Aortic smooth muscle cell (primary cell): Measurements from ENCODE around the gene TTYH2. TPM values are rescaled to one million over a fixed set of nuclear protein-coding genes. Genes with fewer than 3 reads are reported as not detected.

Experiments used
- total RNA-seq: library from RNA; depleted of rRNA; stranded (reverse); fragments of >200 nt; gene quantifications from 2 replicates; pipeline ENCODE4 v1.2.3, GENCODE V29; 2014

The TTYH2 gene, protein sequence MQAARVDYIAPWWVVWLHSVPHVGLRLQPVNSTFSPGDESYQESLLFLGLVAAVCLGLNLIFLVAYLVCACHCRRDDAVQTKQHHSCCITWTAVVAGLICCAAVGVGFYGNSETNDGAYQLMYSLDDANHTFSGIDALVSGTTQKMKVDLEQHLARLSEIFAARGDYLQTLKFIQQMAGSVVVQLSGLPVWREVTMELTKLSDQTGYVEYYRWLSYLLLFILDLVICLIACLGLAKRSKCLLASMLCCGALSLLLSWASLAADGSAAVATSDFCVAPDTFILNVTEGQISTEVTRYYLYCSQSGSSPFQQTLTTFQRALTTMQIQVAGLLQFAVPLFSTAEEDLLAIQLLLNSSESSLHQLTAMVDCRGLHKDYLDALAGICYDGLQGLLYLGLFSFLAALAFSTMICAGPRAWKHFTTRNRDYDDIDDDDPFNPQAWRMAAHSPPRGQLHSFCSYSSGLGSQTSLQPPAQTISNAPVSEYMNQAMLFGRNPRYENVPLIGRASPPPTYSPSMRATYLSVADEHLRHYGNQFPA
- total RNA-seq = 0.93 and 1.7 TPM in 2 replicates

DNA sequence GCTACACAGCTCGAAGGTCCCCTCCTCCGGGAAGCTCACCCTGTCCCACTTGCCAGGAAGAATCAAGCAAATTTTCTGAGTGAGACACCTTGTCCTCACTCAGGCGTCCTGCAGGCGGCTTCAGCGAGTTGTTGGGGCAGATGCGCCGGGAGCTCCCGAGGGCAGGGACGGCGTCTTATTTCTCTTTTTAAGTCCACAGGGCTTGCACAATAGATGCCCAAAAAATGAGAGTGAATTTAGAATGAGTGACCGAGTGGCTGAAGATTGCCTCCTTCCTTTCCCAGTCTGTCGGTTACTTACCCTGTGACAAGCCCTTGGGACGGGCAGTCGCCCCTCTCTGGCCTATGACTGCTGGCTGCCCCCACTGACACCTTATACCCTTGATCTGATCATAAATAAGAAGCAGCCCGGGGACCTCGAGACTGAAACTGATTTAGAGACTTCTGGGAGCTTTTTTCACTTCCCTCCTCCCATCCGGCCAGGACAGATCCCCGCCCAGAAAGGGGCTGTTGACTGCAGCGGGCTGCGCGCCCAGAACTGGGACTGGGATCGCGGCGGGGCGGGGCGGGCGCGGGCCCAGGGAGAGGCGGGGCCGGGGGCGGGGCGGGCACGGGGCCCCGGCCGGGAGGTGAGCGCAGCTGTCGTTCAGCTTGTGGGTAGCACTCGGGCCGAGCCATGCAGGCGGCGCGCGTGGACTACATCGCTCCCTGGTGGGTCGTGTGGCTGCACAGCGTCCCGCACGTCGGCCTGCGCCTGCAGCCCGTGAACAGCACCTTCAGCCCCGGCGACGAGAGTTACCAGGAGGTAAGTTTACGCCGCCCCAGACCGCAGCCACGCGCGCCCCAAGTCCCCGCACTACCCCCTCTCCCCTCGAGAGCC lies at the start of gene TTYH2:
TTYH2 (plus strand) TSS at position 659 of the 879 bp plus-strand sequence; CDS start at position 676, 17 bp downstream.

DNA sequence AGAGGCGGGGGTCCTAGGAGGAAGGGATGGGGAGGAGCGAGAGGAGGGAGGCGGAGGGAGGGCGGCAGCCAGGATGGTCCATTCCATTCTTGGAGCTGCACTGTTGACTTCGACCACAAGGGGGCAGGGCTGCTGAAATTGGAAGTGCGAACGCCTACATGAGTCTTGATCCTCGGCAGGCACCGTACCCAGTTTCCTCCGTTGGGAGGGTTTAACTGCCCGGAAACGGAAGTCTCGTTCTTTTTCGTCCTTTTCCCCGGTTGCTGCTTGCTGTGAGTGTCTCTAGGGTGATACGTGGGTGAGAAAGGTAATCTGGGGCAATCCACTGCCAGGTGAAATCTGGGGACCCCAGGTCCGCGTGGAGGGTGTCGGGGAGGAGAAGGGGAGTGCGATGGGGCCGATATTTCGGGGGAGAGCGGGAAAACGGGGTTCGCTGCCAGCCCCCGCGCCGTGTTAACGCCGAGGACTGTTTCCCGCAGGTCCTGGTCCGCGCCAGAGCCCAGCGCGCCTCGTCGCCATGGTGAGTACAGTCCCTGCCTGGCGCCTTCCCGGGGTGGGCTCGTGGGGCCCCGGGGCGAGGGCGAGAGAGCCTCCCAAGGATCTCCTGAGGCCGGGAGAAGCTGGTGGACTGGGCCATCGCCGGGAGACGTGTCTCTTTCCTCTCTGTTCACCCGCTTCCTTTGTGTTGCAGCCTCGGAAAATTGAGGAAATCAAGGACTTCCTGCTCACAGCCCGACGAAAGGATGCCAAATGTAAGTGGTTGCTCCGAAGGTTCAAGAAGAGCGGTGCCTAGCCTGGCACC lies 9.7 kb upstream of the TTYH2 start, which contains the start of gene RPL38:
RPL38 (plus strand) TSS at position 240 of the 802 bp plus-strand sequence; CDS start at position 518, 278 bp downstream.

DNA sequence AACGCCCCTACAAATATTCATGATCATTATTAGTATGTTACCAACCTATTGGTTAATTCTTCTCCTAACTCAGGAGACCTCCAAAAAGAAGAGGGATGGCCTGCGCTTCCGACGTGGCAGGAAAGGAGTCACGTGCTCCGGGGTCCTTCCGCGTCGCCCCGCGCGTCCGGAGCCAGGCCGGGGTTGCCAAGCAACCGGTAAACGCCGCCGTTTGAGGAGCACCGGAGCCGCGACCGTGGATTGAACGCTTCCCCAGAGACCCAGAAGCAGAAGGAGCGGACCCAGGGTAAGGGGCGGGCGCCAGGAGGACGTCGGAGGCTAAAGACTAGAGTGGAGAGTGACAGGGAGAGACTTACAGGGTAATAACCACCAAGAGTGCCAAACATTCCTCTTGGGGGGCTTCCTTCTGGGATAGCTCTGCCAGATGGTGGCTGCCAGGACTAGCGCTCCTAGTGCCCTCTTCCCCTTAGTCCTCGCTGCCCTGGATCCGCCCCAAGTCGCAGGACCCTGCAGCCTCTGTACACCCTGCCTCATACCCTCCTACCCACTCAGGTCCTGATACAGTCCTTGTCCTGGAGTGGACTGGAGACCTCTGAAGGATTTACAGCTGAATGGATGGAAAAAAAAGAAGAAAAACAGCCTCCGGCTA lies 60.8 kb downstream of the TTYH2 start, which contains the start of gene DNAI2:
DNAI2 (plus strand) TSS at position 175 of the 649 bp plus-strand sequence. CDS start 7,584 bp downstream, outside the sequence.

Other genes starting within 250 kb of the TTYH2 start
- 2,977 and 3,182 TPM in 2 replicates for gene RPL38, start 9.9 kb upstream of the TTYH2 start, total RNA-seq
- gene DNAI2, start 60.7 kb downstream of the TTYH2 start, total RNA-seq = not detected in 2 replicates
- gene KIF19, start 112.7 kb downstream of the TTYH2 start, total RNA-seq = 0.44 and 1.2 TPM in 2 replicates
- not detected in 2 replicates for gene BTBD17, start 148.3 kb downstream of the TTYH2 start, total RNA-seq
- not detected in 2 replicates for gene GPR142, start 153.9 kb downstream of the TTYH2 start, total RNA-seq
- gene GPRC5C, start 218.5 kb downstream of the TTYH2 start, total RNA-seq = 24.6 and 24.9 TPM in 2 replicates